22Rv1 (cell line): ENCODE results near the gene FCMR.

Experiments used
- H3K27ac ChIP-seq: fragments of 450-650 bp; 2 replicates; pipeline ENCODE4 v1.5.1; 2017
- CTCF ChIP-seq: fragments of 450-650 bp; IDR thresholded peaks from 2 replicates; pipeline ENCODE4 v1.5.1; 2017; ENCODE audit warnings: mild to moderate bottlenecking
- ZFX ChIP-seq: fragments of 450-650 bp; IDR thresholded peaks from 2 replicates; pipeline ENCODE4 v1.6.1; 2017; ENCODE audit warnings: antibody characterized with exemption, borderline replicate concordance

The FCMR gene

DNA sequence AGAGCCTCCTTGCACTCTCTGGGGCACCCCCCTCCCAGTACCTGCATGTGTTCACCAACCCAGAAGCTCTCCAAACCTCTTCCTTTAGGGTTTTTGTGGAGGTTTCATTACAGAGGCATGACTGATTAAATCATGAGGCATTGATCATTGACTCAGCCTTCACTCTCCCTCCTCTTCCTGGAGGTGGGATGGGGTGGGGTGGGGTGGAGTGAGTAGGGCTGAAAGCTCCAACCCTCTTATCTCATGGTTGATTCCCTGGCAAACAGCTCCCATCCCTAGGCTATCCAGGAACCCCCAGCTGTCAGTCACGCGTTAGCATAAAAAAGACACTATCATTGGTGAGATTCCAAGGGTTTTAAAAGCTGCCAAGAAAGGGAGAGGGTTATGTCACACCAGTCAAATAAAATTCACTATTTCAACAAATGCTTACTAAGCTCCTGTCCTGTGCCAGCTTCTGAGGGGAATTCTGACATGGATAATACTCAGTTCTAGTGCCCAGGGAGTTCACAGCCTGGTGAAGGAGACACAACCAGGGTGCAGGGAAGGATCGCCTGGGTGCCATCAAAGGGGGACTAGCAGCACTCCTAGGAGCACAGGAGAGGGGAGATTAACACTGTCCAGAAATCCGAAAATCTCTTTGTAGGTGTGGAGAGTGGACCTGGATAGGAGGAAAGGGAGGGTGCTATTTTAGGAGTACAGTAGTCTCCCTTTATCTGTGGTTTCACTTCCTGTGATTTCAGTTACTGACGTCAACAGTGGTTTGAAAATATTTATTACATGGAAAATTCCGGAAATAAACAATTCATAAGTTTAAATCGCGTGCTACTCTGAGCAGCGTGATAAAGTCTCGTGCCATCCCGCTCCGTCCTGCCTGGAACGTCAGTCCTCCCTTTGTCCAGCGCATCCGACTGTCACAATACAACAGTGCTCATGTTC, 31.3 kb downstream of the FCMR start:
- TF ChIP-seq ZFX (no peak), CTCF (no peak)
- no peak overlapping the region for H3K27ac ChIP-seq

GRCh38 chr1:206887701-206888100, 34.0 kb downstream of the FCMR start:
- TF ChIP-seq ZFX: no peak
- no peak for TF ChIP-seq CTCF
- H3K27ac ChIP-seq: no peak overlapping the region

GRCh38 chr1:206886831-206887230, 34.9 kb downstream of the FCMR start:
- H3K27ac ChIP-seq: no peak overlapping the region
- TF ChIP-seq CTCF (no peak), ZFX (no peak)

DNA sequence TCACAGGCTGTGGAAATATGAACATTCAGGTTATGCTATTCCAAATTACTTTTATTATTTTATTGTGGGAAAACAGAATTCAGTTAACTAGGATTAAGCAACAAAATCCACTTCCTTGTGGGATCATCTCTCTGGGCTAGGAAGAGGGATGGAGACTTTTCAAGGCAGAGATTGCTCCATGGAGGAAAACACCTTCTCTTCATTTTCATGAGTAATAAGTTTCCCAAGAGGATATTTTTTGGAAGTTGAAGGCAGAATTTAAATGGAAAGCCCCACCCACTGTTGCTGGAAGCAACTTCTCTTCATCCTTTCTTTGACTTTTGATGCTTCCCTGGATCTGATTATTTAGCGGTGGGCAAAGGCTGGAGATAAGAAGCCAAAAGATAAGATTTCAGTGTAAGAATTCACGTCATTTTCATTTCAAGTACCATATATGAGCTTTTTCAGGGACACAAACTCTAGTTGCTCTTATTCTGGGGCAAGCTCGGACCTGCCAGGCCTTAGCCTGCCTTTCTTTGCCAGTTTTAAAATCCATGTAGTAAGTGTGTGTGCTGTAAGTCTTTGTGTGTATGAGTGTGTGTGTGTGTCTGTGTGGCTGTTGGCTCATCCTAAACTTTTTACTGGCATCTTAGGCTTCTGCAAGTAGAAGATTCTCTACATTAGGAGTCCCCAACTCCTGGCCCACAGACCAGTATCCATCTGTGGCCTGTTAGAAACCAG, 36.2 kb downstream of the FCMR start:
- H3K27ac ChIP-seq: no peak overlapping the region
- TF ChIP-seq CTCF (no peak), ZFX (no peak)

DNA sequence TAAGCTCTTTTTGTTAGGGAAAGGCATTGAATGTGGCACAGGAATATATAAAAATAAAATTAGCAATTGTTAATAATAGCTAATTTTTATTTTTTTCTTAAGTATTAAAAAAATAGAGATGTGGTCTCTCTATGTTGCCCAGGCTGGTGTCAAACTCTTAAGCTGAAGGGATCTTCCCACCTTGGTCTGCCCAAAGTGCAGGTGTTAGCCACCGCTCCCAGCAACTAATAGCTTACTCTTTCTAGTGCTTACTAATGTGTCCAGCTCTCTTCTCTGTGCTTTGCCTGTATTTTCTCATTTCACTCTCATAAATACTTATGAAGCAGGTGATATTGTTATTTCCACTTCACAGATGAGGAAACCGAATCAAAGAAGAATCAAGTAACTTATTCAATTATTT, 37.9 kb downstream of the FCMR start:
- no peak overlapping the region for H3K27ac ChIP-seq
- TF ChIP-seq CTCF: no peak

- TF ChIP-seq ZFX (no peak), CTCF (no peak)
- H3K27ac ChIP-seq: no peak overlapping the region
Observed at GRCh38 chr1:206883160-206883559, 38.6 kb downstream of the FCMR start.

- H3K27ac ChIP-seq: no peak overlapping the region
- peak; percentile 24 for TF ChIP-seq CTCF
- no peak for TF ChIP-seq ZFX
Observed at GRCh38 chr1:206882555-206882954, 39.2 kb downstream of the FCMR start.
